Activated naive CD8-positive, alpha-beta T cell treated with anti-CD3 and anti-CD28 coated beads, Interleukin-2, amount 10 ng/mL, durations not matched to agents 7 days and 5 days (primary cell): ENCODE data around the gene FMO1. TPM values are rescaled to one million over a fixed set of nuclear protein-coding genes. Genes with fewer than 3 reads are reported as not detected.

Source experiments
- ATAC-seq: fragments of 150-1000 bp; cut with Tn5 transposase; one replicate; pipeline ENCODE4 v1.10.0; 2021; ENCODE audit warnings: low read depth, moderate library complexity
- POLR2A ChIA-PET: fragments of 350-600 bp; sonication (Branson Sonifier 250); formaldehyde crosslinking; loops from one replicate; lab custom pipeline; 2021; ENCODE audit warnings: antibody characterized with exemption; lab: Charles Lee
- DNase-seq: peaks from one replicate; pipeline ENCODE4 v3.0.0; 2021
- H3K27ac Mint-ChIP-seq: one replicate; pipeline ENCODE4 v1.8.0; 2022; ENCODE audit warnings: mild to moderate bottlenecking, mixed read lengths
- H3K27me3 Mint-ChIP-seq: one replicate; pipeline ENCODE4 v1.8.0; 2022; ENCODE audit warnings: mild to moderate bottlenecking, moderate library complexity, mixed read lengths
- H3K36me3 Mint-ChIP-seq: one replicate; pipeline ENCODE4 v1.8.0; 2021; ENCODE audit warnings: mild to moderate bottlenecking, mixed read lengths
- H3K4me1 Mint-ChIP-seq: one replicate; pipeline ENCODE4 v1.8.0; 2021; ENCODE audit warnings: mixed read lengths
- H3K4me3 Mint-ChIP-seq: one replicate; pipeline ENCODE4 v1.8.0; 2022; ENCODE audit warnings: mild to moderate bottlenecking, moderate library complexity, mixed read lengths
- H3K9me3 Mint-ChIP-seq: one replicate; pipeline ENCODE4 v1.8.0; 2021; ENCODE audit warnings: mixed read lengths
- total RNA-seq, 2 experiments: library from RNA; stranded (reverse); gene quantifications; one replicate each; pipeline ENCODE4 v1.2.3, GENCODE V29; 2021

The FMO1 gene
- not detected for total RNA-seq

- ATAC-seq (no peak), DNase-seq (no peak)
- Mint-ChIP-seq H3K9me3 (no peaks in the 10 kb centered on the region), H3K4me3 (no peak within 1 kb of the TSS), H3K27me3 (peaks cover 53% of the 10 kb centered on the region), H3K27ac (no peak within 1 kb of the TSS), H3K4me1 (peaks cover 7% of the 10 kb centered on the region), H3K36me3 (no peaks in the 10 kb centered on the region)
- POLR2A ChIA-PET = no interaction called here
Observed at GRCh38 chr1:171248302-171248701, at the start of gene FMO1. Gene FMO1, plus strand, starts transcription at chr1:171248494. Its CDS starts 9,594 bp downstream, at chr1:171258088.

- no peaks in the 10 kb centered on the region for H3K4me1 Mint-ChIP-seq
- H3K27me3 Mint-ChIP-seq = peaks cover 17% of the 10 kb centered on the region
- no peak overlapping the region for H3K27ac Mint-ChIP-seq
- no peaks in the 10 kb centered on the region for H3K36me3 Mint-ChIP-seq
- ATAC-seq = no peak
- DNase-seq = no peak
- H3K9me3 Mint-ChIP-seq = no peaks in the 10 kb centered on the region
- H3K4me3 Mint-ChIP-seq = no peak overlapping the region
- POLR2A ChIA-PET = no interaction called here
Observed at GRCh38 chr1:171204296-171204695, 44.0 kb upstream of the FMO1 start.

GRCh38 chr1:171206204-171206977, 41.9 kb upstream of the FMO1 start:
- Mint-ChIP-seq H3K4me1 (no peaks in the 10 kb centered on the region), H3K27ac (no peak overlapping the region), H3K27me3 (peaks cover 18% of the 10 kb centered on the region), H3K9me3 (no peaks in the 10 kb centered on the region), H3K36me3 (no peaks in the 10 kb centered on the region), H3K4me3 (no peak overlapping the region)
- DNase-seq (no peak), ATAC-seq (no peak)
- POLR2A ChIA-PET = no interaction called here

GRCh38 chr1:171206978-171207355, 41.3 kb upstream of the FMO1 start:
- no peak for DNase-seq
- POLR2A ChIA-PET = no interaction called here
- Mint-ChIP-seq H3K9me3 (no peaks in the 10 kb centered on the region), H3K27ac (no peak overlapping the region), H3K4me1 (no peaks in the 10 kb centered on the region), H3K36me3 (no peaks in the 10 kb centered on the region), H3K4me3 (no peak overlapping the region), H3K27me3 (peaks cover 18% of the 10 kb centered on the region)
- no peak for ATAC-seq

- POLR2A ChIA-PET = no interaction called here
- no peak overlapping the region for H3K4me3 Mint-ChIP-seq
Observed at GRCh38 chr1:171207377-171207776, 40.9 kb upstream of the FMO1 start.

GRCh38 chr1:171210355-171210754, 37.9 kb upstream of the FMO1 start:
- peaks cover 14% of the 10 kb centered on the region for H3K27me3 Mint-ChIP-seq
- H3K36me3 Mint-ChIP-seq = no peaks in the 10 kb centered on the region
- no peaks in the 10 kb centered on the region for H3K9me3 Mint-ChIP-seq
- POLR2A ChIA-PET = no interaction called here
- no peak for ATAC-seq
- no peak overlapping the region for H3K27ac Mint-ChIP-seq
- H3K4me3 Mint-ChIP-seq = no peak overlapping the region
- peaks cover 2% of the 10 kb centered on the region for H3K4me1 Mint-ChIP-seq
- DNase-seq = no peak

More at GRCh38 chr1:171207377-171207776, 40.9 kb upstream of the FMO1 start:
- Mint-ChIP-seq H3K9me3 (no peaks in the 10 kb centered on the region), H3K27me3 (peaks cover 21% of the 10 kb centered on the region), H3K36me3 (no peaks in the 10 kb centered on the region), H3K4me1 (no peaks in the 10 kb centered on the region), H3K27ac (no peak overlapping the region)
- ATAC-seq = no peak
- DNase-seq = no peak

GRCh38 chr1:171212607-171213351, 35.5 kb upstream of the FMO1 start:
- DNase-seq (no peak), ATAC-seq (no peak)
- Mint-ChIP-seq H3K4me1 (peaks cover 2% of the 10 kb centered on the region), H3K4me3 (no peak overlapping the region), H3K36me3 (no peaks in the 10 kb centered on the region), H3K27ac (no peak overlapping the region), H3K27me3 (peaks cover 4% of the 10 kb centered on the region), H3K9me3 (no peaks in the 10 kb centered on the region)
- POLR2A ChIA-PET = no interaction called here

GRCh38 chr1:171213559-171214454, 34.5 kb upstream of the FMO1 start:
- H3K27ac Mint-ChIP-seq = no peak overlapping the region
- peaks cover 4% of the 10 kb centered on the region for H3K27me3 Mint-ChIP-seq

GRCh38 chr1:171217658-171218443, 30.4 kb upstream of the FMO1 start:
- Mint-ChIP-seq H3K27ac (no peak overlapping the region), H3K9me3 (no peaks in the 10 kb centered on the region), H3K4me1 (peaks cover 3% of the 10 kb centered on the region), H3K36me3 (no peaks in the 10 kb centered on the region), H3K4me3 (no peak overlapping the region), H3K27me3 (peaks cover 3% of the 10 kb centered on the region)
- no peak for ATAC-seq
- no peak for DNase-seq
- POLR2A ChIA-PET = no interaction called here

More at GRCh38 chr1:171213559-171214454, 34.5 kb upstream of the FMO1 start:
- no peaks in the 10 kb centered on the region for H3K36me3 Mint-ChIP-seq
- POLR2A ChIA-PET = no interaction called here
- H3K9me3 Mint-ChIP-seq = no peaks in the 10 kb centered on the region
- peaks cover 2% of the 10 kb centered on the region for H3K4me1 Mint-ChIP-seq
- DNase-seq (no peak), ATAC-seq (no peak)
- no peak overlapping the region for H3K4me3 Mint-ChIP-seq

- POLR2A ChIA-PET = no interaction called here
- H3K9me3 Mint-ChIP-seq = no peaks in the 10 kb centered on the region
- H3K27me3 Mint-ChIP-seq = peaks cover 3% of the 10 kb centered on the region
- ATAC-seq (no peak), DNase-seq (no peak)
- no peaks in the 10 kb centered on the region for H3K36me3 Mint-ChIP-seq
- H3K4me1 Mint-ChIP-seq = peaks cover 1% of the 10 kb centered on the region
- H3K4me3 Mint-ChIP-seq = no peak overlapping the region
- H3K27ac Mint-ChIP-seq = no peak overlapping the region
Observed at GRCh38 chr1:171218661-171219060, 29.6 kb upstream of the FMO1 start.

- H3K27ac Mint-ChIP-seq = no peak overlapping the region
- POLR2A ChIA-PET = no interaction called here
- peaks cover 3% of the 10 kb centered on the region for H3K27me3 Mint-ChIP-seq
- peaks cover 1% of the 10 kb centered on the region for H3K4me1 Mint-ChIP-seq
- no peaks in the 10 kb centered on the region for H3K36me3 Mint-ChIP-seq
- no peaks in the 10 kb centered on the region for H3K9me3 Mint-ChIP-seq
- DNase-seq (no peak), ATAC-seq (no peak)
- H3K4me3 Mint-ChIP-seq = no peak overlapping the region
Observed at GRCh38 chr1:171219346-171220080, 28.8 kb upstream of the FMO1 start.

GRCh38 chr1:171220081-171220420, 28.2 kb upstream of the FMO1 start:
- DNase-seq (no peak), ATAC-seq (no peak)
- POLR2A ChIA-PET = no interaction called here
- H3K27ac Mint-ChIP-seq = no peak overlapping the region
- H3K27me3 Mint-ChIP-seq = peaks cover 3% of the 10 kb centered on the region
- peaks cover 1% of the 10 kb centered on the region for H3K4me1 Mint-ChIP-seq
- H3K4me3 Mint-ChIP-seq = no peak overlapping the region
- H3K9me3 Mint-ChIP-seq = no peaks in the 10 kb centered on the region
- H3K36me3 Mint-ChIP-seq = no peaks in the 10 kb centered on the region
